ENCODE measurements around the gene DUSP2. TPM values are rescaled to one million over a fixed set of nuclear protein-coding genes. Genes with fewer than 3 reads are reported as not detected.

Gene DUSP2
- total RNA-seq, 2 donors from 2014 or later, result 1.7 to 1.9 TPM

DNA sequence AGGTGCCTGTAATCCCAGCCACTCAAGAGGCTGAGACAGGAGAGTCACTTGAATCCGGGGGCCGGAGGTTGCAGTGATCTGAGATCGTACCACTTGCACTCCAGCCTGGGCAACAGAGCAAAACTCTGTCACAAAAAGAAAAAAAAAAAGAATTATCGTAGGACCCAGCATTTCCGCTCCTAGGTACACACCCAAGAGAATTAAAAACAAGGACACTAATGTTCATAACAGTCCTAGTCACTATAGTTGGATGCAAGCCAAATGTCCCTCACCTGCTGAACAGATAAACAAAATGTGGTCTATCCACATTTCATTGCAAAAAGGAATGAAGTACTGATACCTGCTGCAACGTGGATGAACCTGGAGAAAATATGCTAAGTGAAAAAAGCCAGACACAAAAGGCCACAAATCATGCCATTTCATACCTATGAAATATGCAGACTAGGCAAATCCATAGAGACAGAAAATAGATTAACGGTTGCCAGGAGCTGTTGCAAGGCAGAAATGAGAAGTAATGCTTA is 50.1 kb downstream of the DUSP2 start:
- no peak for DNase-seq
- intact Hi-C loops (cut with DNase I, micrococcal nuclease), result no loop called here

DNA sequence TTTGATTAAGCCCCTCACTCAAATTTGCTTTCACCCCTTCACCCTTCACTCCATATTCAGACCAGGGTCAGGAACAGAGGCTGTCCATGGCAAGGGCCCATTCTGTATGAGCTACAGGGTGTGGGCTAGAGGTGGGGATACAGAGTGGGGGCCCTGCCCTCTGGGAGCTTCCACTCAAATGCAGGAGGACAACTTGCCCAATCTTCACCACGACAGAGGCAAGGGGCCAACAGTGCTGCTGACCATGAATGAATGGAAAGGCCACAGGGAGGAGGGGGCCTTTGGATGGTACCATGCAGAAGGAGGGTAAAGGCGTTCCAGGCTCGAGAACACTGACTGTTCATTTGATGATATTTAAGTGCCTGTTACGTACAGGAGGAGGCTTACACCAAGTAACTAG is 51.7 kb downstream of the DUSP2 start:
- DNase-seq (no peak), ATAC-seq (no peak)
- intact Hi-C loops (cut with DNase I, micrococcal nuclease), result no loop called here

More for the DNA sequence above, 50.1 kb downstream of the DUSP2 start:
- ATAC-seq, result no peak

Other genes with a start within 250 kb of the DUSP2 start
- gene ANKRD36C, start 153.6 kb downstream of the DUSP2 start, total RNA-seq, result 10 to 100 TPM; 28.6 to 31.4 TPM
- gene GPAT2, start 110.5 kb downstream of the DUSP2 start, total RNA-seq, result 1 to 10 TPM; 3.0 to 5.3 TPM
- gene ADRA2B, start 28.9 kb downstream of the DUSP2 start, total RNA-seq, result under 1 TPM; 0.12 to 0.84 TPM
- gene ASTL, start 6.9 kb downstream of the DUSP2 start, total RNA-seq, result under 1 TPM; 0.31 to 0.45 TPM
- 100 to 1,000 TPM; 125 to 127 TPM for gene STARD7, start 63.4 kb upstream of the DUSP2 start, total RNA-seq
- 100 to 1,000 TPM in 1 of 2 donors, 10 to 100 TPM in 1; 86.2 to 111 TPM for gene TMEM127, start 120.6 kb upstream of the DUSP2 start, total RNA-seq
- 10 to 100 TPM; 61.7 to 68.8 TPM for gene CIAO1, start 120.8 kb upstream of the DUSP2 start, total RNA-seq
- 10 to 100 TPM; 84.8 to 94.7 TPM for gene SNRNP200, start 160.1 kb upstream of the DUSP2 start, total RNA-seq
- under 1 TPM; 0.58 to 0.92 TPM for gene ITPRIPL1, start 179.9 kb upstream of the DUSP2 start, total RNA-seq
- 1 to 10 TPM; 2.0 to 7.3 TPM for gene NCAPH, start 190.3 kb upstream of the DUSP2 start, total RNA-seq